CD14-positive monocyte (primary cell): Measurements from ENCODE around the gene GSTO2. TPM values are rescaled to one million over a fixed set of nuclear protein-coding genes. Genes with fewer than 3 reads are reported as not detected.

Experiments
- DNase-seq, 3 donors: peaks; one replicate each; pipeline ENCODE4 v3.0.0-alpha.2; 2011 to 2022
- H2AFZ ChIP-seq: 2 replicates; pipeline ENCODE4 v1.6.0; 2012; ENCODE audit warnings: mild to moderate bottlenecking, low read depth, low read length, inconsistent platforms; ENCODE audit not compliant: insufficient read depth, poor library complexity, severe bottlenecking
- H3K27ac ChIP-seq, 2 donors: 1 replicate in 1 of 2; 2 replicates in 1 of 2; pipeline ENCODE4 v1.5.1; 2012 to 2013; ENCODE audit warnings: low read length in 2 of 2, control low read depth in 1 of 2, inconsistent platforms in 1 of 2, low read depth in 1 of 2, mild to moderate bottlenecking in 1 of 2
- H3K27me3 ChIP-seq, 2 donors: one replicate each; pipeline versions ENCODE4 v1.6.0 to v1.6.1; 2011 to 2013; ENCODE audit warnings: low read length in 2 of 2; ENCODE audit not compliant: control insufficient read depth in 2 of 2, insufficient read depth in 2 of 2
- H3K36me3 ChIP-seq, 2 donors: replicated peaks in 1 of 2; 1 replicate in 1 of 2; 2 replicates in 1 of 2; pipeline versions ENCODE4 v1.5.1 to v1.6.1; 2012 to 2013; ENCODE audit warnings: low read length in 2 of 2, control low read depth in 1 of 2, inconsistent platforms in 1 of 2, mild to moderate bottlenecking in 1 of 2; ENCODE audit not compliant: insufficient read depth in 2 of 2, control insufficient read depth in 1 of 2
- H3K4me1 ChIP-seq, 2 donors: 1 replicate in 1 of 2; 2 replicates in 1 of 2; pipeline versions ENCODE4 v1.5.1 to v1.6.1; 2012 to 2013; ENCODE audit warnings: low read length in 2 of 2, control low read depth in 1 of 2, inconsistent platforms in 1 of 2, mild to moderate bottlenecking in 1 of 2, moderate library complexity in 1 of 2; ENCODE audit not compliant: insufficient read depth in 2 of 2, control insufficient read depth in 1 of 2
- H3K4me2 ChIP-seq: replicated peaks from 2 replicates; pipeline ENCODE3; 2012; ENCODE audit warnings: low read length, moderate library complexity, mild to moderate bottlenecking; ENCODE audit not compliant: poor library complexity, severe bottlenecking; ENCODE audit errors: extremely low read depth
- H3K4me3 ChIP-seq, 3 experiments: fragments of 200-600 bp in 1 of 3; sonication (generic) in 1 of 3; replicated peaks in 1 of 3; 1 replicate in 2 of 3; 2 replicates in 1 of 3; pipeline ENCODE4 v1.5.1; 2011 to 2013; ENCODE audit warnings: low read length in 3 of 3, mild to moderate bottlenecking in 3 of 3, control low read depth in 2 of 3, low read depth in 2 of 3, inconsistent platforms in 1 of 3, moderate library complexity in 1 of 3
- H3K79me2 ChIP-seq: 2 replicates; pipeline ENCODE4 v1.6.0; 2012; ENCODE audit warnings: mild to moderate bottlenecking, control low read depth, inconsistent platforms, low read length, moderate library complexity; ENCODE audit not compliant: insufficient read depth
- H3K9ac ChIP-seq: 2 replicates; pipeline ENCODE4 v1.6.0; 2017; ENCODE audit warnings: low read length, mild to moderate bottlenecking; ENCODE audit not compliant: insufficient read depth, poor library complexity, severe bottlenecking
- H3K9me3 ChIP-seq, 2 donors: replicated peaks in 1 of 2; 1 replicate in 1 of 2; 2 replicates in 1 of 2; pipeline versions ENCODE4 v1.5.1 to v1.6.1; 2012 to 2013; ENCODE audit warnings: low read length in 2 of 2, control low read depth in 1 of 2; ENCODE audit not compliant: control insufficient read depth in 1 of 2, insufficient read depth in 1 of 2
- H4K20me1 ChIP-seq: 2 replicates; pipeline ENCODE4 v1.6.0; 2012; ENCODE audit warnings: mild to moderate bottlenecking, low read length, control low read depth, moderate library complexity; ENCODE audit not compliant: insufficient read depth
- H3K27ac Mint-ChIP-seq, 7 donors: one replicate each; pipeline ENCODE4 v1.8.0; 2020; ENCODE audit warnings: mild to moderate bottlenecking in 7 of 7, mixed read lengths in 7 of 7, moderate library complexity in 6 of 7, inconsistent platforms in 2 of 7
- H3K27me3 Mint-ChIP-seq, 3 donors: one replicate each; pipeline ENCODE4 v1.8.0; 2021 to 2022; ENCODE audit warnings: low read depth in 3 of 3, mild to moderate bottlenecking in 3 of 3, mixed read lengths in 3 of 3, moderate library complexity in 3 of 3, inconsistent platforms in 1 of 3
- H3K36me3 Mint-ChIP-seq, 2 donors: one replicate each; pipeline ENCODE4 v1.8.0; 2020; ENCODE audit warnings: mixed read lengths in 2 of 2, inconsistent platforms in 1 of 2, mild to moderate bottlenecking in 1 of 2
- H3K4me1 Mint-ChIP-seq: one replicate; pipeline ENCODE4 v1.8.0; 2020; ENCODE audit warnings: mild to moderate bottlenecking, mixed read lengths
- H3K4me3 Mint-ChIP-seq, 2 donors: one replicate each; pipeline ENCODE4 v1.8.0; 2020; ENCODE audit warnings: mild to moderate bottlenecking in 2 of 2, mixed read lengths in 2 of 2, moderate library complexity in 1 of 2
- H3K9me3 Mint-ChIP-seq, 7 donors: one replicate each; pipeline ENCODE4 v1.8.0; 2020 to 2022; ENCODE audit warnings: mixed read lengths in 7 of 7, mild to moderate bottlenecking in 6 of 7, moderate library complexity in 6 of 7, inconsistent platforms in 2 of 7
- CTCF ChIP-seq: fragments of 200-600 bp; IDR thresholded peaks from one replicate; pipeline ENCODE4 v1.8.0; 2022; ENCODE audit warnings: antibody characterized with exemption, mild to moderate bottlenecking
- WGBS: methylation state at CpG from one replicate; pipeline ENCODE4 v1.1.5; 2013; ENCODE audit warnings: missing lambda C conversion rate; ENCODE audit not compliant: insufficient coverage; 5-methylcytosine and 5-hydroxymethylcytosine counted together
- intact Hi-C, 2 donors: fragments of 100-400 bp; cut with micrococcal nuclease; formaldehyde crosslinking; loops; one replicate each; pipeline versions ENCODE4 v1.15.0 to v1.15.1; 2023
- polyA plus RNA-seq, 3 donors: library from polyadenylated mRNA; depleted of rRNA in 1 of 3; unstranded in 2 of 3; stranded (reverse) in 1 of 3; fragments of 300-500 nt in 2 of 3; fragments of >200 nt in 1 of 3; fragmentation: Illumina TruSeq in 2 of 3; gene quantifications; 1 replicate in 2 of 3; 2 replicates in 1 of 3; pipeline ENCODE4 v1.2.3, GENCODE V29; 2012 to 2021

Gene GSTO2
- polyA plus RNA-seq, 3 donors, result 0.16 to 0.26 TPM; not detected in 1

DNA sequence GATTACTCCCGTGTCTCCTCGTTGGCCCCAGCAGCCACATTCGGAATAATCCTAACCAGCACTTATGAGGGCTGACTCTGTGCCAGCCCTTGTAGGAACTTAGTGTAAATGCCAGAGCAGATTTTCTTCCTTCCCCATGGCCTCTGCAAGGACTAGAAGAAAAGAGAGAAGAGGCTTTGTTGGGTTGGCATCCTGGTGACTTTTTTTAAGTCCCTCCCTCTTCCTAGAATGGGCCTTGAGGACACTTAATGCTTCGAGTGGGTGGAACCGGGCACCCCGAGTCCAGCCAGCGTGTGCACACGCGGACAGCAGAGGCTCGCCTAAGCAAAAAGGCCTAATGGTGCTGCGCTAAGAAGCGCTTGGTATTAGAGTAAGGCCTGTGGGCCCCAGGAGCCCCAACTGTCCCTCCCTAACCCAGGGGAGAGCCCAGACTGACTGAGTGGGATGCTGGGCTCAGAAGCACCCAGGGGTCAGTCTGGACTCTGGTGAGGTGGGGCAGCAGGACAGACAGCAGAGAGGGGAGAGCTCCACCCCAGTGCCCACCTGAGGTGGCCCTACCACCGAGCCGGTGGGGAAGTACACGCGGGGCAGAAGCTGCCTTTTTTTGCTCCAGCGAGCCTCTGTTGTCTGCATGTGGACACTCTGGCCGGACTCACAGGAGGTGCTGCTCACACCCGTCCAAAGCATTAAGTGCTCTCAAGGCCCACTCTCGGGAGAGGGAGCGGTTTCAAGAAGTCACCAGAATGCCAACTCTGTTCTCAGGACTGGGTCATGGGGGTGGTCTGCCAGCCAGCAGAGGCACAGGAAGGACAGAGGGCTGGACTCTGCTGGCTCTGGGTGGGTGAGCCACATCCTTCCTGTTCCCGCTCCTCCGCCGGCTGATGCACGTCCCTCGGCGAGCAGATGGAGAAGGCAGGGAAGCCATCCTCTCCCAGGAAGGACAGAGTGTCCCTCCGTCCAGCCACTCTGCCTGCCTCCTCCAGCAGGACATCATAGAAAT lies 56.8 kb downstream of the GSTO2 start:
- Histone ChIP-seq H3K79me2 (peaks cover 100% of the 10 kb centered on the region), H3K4me1 (peaks cover 100% of the 10 kb centered on the region in 2 donors), H2AFZ (no peak overlapping the region), H3K27me3 (no peaks in the 10 kb centered on the region), H3K36me3 (peaks cover 0 to 5% of the 10 kb centered on the region in 2 donors), H4K20me1 (peaks cover 100% of the 10 kb centered on the region), H3K4me3 (peak overlapping the region in 1 of 3 experiments; percentile 65), H3K4me2 (peak overlapping the region; percentile 72), H3K9ac (peak overlapping the region; percentile 39), H3K27ac (peak overlapping the region; percentile 86 to 91), H3K9me3 (no peaks in the 10 kb centered on the region)
- intact Hi-C loops, result loop anchor here (2.0 to 10.0 kb wide), 3 partner anchors 13 to 71 kb away; partner anchors contain the start of genes GSTO1 (in 2 of the 2) and ITPRIP (in 1 of the 2)
- H3K36me3 Mint-ChIP-seq, result peaks cover 29 to 46% of the 10 kb centered on the region in 2 donors
- H3K4me3 Mint-ChIP-seq, result peak overlapping the region; percentile 65 to 86
- DNase-seq, result peak in 2 of 3 donors; percentile 43 to 49
- H3K9me3 Mint-ChIP-seq, result peaks cover 0 to 2% (median 0%) of the 10 kb centered on the region in 7 donors
- peak overlapping the region; percentile 98 to 100 (median 99) for H3K27ac Mint-ChIP-seq
- peaks cover 100% of the 10 kb centered on the region for H3K4me1 Mint-ChIP-seq
- 6% methylated on average over 18 of the region's 28 CpGs for whole genome bisulfite sequencing
- TF ChIP-seq CTCF, result no peak
- H3K27me3 Mint-ChIP-seq, result peaks cover 0 to 5% (median 0%) of the 10 kb centered on the region in 3 donors

DNA sequence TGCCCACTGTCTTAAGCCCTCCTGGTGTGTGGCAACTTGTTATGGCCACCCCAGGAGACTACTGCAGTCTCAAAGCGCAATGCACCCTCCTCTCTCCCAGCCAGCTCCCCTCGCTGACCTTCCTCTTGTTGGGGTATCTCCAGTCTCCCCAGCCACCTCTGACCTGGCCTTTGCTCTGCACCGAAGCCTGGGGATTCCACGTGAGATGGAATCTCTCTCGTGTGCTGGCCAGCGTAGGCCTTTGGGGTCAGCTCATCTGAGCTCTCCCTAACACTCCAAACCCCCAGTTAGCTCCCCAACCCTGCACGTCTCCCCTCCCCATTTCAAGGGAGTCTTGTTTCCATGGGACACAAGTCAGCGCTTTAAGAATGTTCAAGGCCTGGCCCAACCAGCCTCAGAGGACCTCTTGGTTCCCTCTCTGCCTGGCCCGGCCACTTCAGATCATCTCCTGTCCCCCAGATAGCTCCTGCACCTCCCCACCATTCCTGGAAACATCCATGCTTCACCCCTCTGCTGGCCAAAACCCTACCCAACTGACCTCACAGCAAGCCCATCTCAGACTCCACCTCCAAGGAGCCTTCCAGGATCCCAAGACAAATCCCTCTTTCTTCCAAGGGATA lies 58.1 kb downstream of the GSTO2 start:
- H3K4me2 ChIP-seq, result peak overlapping the region; percentile 72

More for the DNA sequence above, 58.1 kb downstream of the GSTO2 start:
- H3K9ac ChIP-seq, result no peak overlapping the region
- DNase-seq, result no peak
- H3K9me3 ChIP-seq, result no peaks in the 10 kb centered on the region
- Mint-ChIP-seq H3K36me3 (peaks cover 38 to 55% of the 10 kb centered on the region in 2 donors), H3K4me1 (peaks cover 99% of the 10 kb centered on the region), H3K27me3 (peaks cover 0 to 5% (median 0%) of the 10 kb centered on the region in 3 donors), H3K9me3 (peaks cover 0 to 2% (median 0%) of the 10 kb centered on the region in 7 donors), H3K27ac (peak overlapping the region; percentile 94 to 100 (median 99)), H3K4me3 (peak overlapping the region in 1 of 2 donors; percentile 82)
- H3K4me3 ChIP-seq, result peak overlapping the region in 1 of 3 experiments; percentile 65
- peaks cover 7 to 19% of the 10 kb centered on the region in 2 donors for H3K36me3 ChIP-seq
- H2AFZ ChIP-seq, result no peak overlapping the region
- intact Hi-C loops, result loop anchor here (5.0 to 10.0 kb wide), 2 partner anchors 35 to 72 kb away; partner anchors contain the start of gene GSTO1 (in 2 of the 2)
- 99% methylated on average over 8 of the region's 9 CpGs for WGBS
- TF ChIP-seq CTCF, result no peak
- peaks cover 100% of the 10 kb centered on the region for H4K20me1 ChIP-seq
- H3K79me2 ChIP-seq, result peaks cover 100% of the 10 kb centered on the region
- H3K4me1 ChIP-seq, result peaks cover 98 to 99% of the 10 kb centered on the region in 2 donors
- peak overlapping the region; percentile 61 to 86 for H3K27ac ChIP-seq
- no peaks in the 10 kb centered on the region for H3K27me3 ChIP-seq
